AG04450 (cell line): ENCODE results near the gene ZPLD1. TPM values are rescaled to one million over a fixed set of nuclear protein-coding genes. Genes with fewer than 3 reads are reported as not detected.

Experiments
- CTCF ChIA-PET: fragments of 300-600, 350-600 bp; formaldehyde crosslinking; extraction: SDS; loops from one replicate; lab custom pipeline; 2022; ENCODE audit warnings: antibody characterized with exemption, inconsistent platforms; lab: Charles Lee
- POLR2A ChIA-PET: fragments of 350-600 bp; formaldehyde crosslinking; extraction: SDS; loops from one replicate; lab custom pipeline; 2021; ENCODE audit warnings: antibody characterized with exemption, inconsistent platforms; lab: Yijun Ruan, JAX
- DNase-seq: peaks from one replicate; pipeline ENCODE4 v3.0.0-alpha.2; 2011; ENCODE audit warnings: low read depth, low spot score
- H3K27ac ChIP-seq: one replicate; pipeline ENCODE4 v1.5.1; 2012; ENCODE audit warnings: low read depth, low read length, control low read depth
- H3K27me3 ChIP-seq: one replicate; pipeline ENCODE4 v1.6.0; 2012; ENCODE audit warnings: low read length; ENCODE audit not compliant: control insufficient read depth, insufficient read depth
- H3K4me3 ChIP-seq: 2 replicates; pipeline ENCODE4 v1.5.1; 2011; ENCODE audit warnings: mild to moderate bottlenecking, low read depth, low read length, control low read depth
- H3K9me3 ChIP-seq: 2 replicates; pipeline ENCODE4 v1.5.1; 2012; ENCODE audit warnings: low read length; ENCODE audit not compliant: control insufficient read depth, insufficient read depth
- polyA plus RNA-seq: library from polyadenylated mRNA; depleted of rRNA; stranded (reverse); fragments of >200 nt; gene quantifications from 2 replicates; pipeline ENCODE4 v1.2.3, GENCODE V29; 2011
- TF ChIP-seq, protein P1 (sequence below): IDR thresholded peaks from 2 replicates; pipeline ENCODE4 v1.5.1; 2011; ENCODE audit warnings: low read depth, low read length, control low read depth, inconsistent platforms

ZPLD1 gene
- polyA plus RNA-seq, 1 experiment = 0.02 TPM

DNA sequence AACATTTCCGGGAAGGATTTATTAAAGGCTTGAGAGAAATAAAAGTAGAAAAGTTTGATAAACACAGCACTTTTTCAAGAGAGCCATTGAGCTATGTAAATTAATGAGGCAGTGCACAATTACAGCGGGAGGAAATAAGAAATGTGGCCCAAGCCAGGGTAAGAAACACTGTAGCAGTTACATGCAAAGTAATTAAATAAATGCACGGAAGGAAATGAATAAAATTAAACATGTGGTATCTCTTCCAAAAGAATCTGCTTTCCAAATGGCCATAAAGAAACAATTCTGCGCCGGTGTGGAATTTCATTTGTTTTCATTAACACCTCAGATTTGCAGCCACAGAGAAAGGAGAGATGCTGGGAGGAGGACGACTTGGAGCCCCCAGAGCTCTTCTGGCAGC is 35.3 kb downstream of the ZPLD1 start:
- ChIA-PET POLR2A (no interaction called here), CTCF (interaction anchor here (0.7 to 1.7 kb wide), 3 partner anchors 9 to 507 kb away, joined by 3 to 7 read pairs (median 4); no protein-coding TSS in a partner anchor)
- H3K4me3 ChIP-seq = no peak overlapping the region
- H3K9me3 ChIP-seq = no peaks in the 10 kb centered on the region
- H3K27me3 ChIP-seq = no peaks in the 10 kb centered on the region
- H3K27ac ChIP-seq = no peak overlapping the region
- no peak for DNase-seq
- TF ChIP-seq, protein P1, sequence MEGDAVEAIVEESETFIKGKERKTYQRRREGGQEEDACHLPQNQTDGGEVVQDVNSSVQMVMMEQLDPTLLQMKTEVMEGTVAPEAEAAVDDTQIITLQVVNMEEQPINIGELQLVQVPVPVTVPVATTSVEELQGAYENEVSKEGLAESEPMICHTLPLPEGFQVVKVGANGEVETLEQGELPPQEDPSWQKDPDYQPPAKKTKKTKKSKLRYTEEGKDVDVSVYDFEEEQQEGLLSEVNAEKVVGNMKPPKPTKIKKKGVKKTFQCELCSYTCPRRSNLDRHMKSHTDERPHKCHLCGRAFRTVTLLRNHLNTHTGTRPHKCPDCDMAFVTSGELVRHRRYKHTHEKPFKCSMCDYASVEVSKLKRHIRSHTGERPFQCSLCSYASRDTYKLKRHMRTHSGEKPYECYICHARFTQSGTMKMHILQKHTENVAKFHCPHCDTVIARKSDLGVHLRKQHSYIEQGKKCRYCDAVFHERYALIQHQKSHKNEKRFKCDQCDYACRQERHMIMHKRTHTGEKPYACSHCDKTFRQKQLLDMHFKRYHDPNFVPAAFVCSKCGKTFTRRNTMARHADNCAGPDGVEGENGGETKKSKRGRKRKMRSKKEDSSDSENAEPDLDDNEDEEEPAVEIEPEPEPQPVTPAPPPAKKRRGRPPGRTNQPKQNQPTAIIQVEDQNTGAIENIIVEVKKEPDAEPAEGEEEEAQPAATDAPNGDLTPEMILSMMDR = no peak

DNA sequence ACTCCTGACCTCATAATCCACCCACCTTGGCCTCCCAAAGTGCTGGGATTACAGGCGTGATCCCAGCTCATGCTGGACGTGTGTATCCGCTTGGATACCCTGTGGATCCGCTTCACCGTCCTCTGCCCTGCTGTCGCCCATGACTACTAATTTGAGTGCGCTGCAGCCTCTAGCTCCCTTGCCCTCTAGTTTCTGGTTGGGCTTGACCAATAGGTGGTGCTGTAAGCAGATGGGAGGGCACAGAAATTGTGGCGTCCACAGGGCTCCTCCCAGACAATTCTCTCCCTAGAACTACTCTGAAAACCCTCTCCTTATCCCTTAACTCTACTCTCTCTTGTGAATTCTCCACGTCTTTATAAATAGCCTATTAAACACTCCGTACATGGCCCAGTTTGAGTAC is 36.2 kb downstream of the ZPLD1 start:
- DNase-seq = no peak
- Histone ChIP-seq H3K9me3 (no peaks in the 10 kb centered on the region), H3K4me3 (no peak overlapping the region), H3K27ac (no peak overlapping the region), H3K27me3 (no peaks in the 10 kb centered on the region)
- POLR2A ChIA-PET = no interaction called here
- CTCF ChIA-PET = interaction anchor here (1.3 kb wide), 1 partner anchor 8 kb away, joined by 3 read pairs; no protein-coding TSS in a partner anchor
- TF ChIP-seq, protein P1 = no peak

DNA sequence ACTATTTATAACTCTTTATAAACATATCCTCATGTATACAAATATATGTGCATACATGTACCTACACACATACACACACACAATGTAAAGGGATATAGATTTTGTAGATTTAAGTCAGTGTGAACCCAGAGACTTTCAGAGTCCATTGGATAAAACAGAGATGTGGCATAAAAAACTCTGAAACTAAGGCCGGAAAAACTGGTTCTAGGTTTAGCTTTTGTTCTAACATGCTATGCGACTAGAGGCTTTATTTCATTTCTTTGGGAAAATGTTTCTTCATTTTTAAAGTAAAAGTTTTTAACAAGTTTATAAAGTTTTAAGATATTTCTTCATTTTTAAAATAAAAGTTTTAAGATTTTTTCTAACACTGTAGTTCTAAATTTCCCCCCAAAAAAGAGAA is 36.7 kb downstream of the ZPLD1 start:
- H3K9me3 ChIP-seq = no peaks in the 10 kb centered on the region
- H3K27ac ChIP-seq = no peak overlapping the region
- ChIA-PET POLR2A (no interaction called here), CTCF (no interaction called here)
- no peak for DNase-seq
- no peak overlapping the region for H3K4me3 ChIP-seq
- H3K27me3 ChIP-seq = no peaks in the 10 kb centered on the region
- TF ChIP-seq, protein P1 = no peak

DNA sequence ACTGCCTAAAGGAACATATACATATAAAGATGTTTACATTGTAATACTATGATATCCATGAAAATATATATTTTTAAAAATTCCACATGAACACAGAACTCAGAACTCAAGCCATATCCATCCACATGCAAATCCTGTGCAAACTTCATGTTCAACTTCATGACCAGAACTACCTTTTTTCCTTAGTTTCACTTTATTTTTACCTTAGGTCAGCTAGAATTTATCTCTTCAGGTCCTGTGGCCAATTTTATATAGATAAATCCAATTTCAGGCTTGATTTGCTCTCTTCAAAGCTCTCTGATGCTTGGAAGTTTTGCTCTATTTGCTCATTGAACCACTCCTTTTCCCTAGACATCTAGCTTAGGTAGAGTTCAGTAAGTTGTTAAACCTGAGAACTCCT is 38.8 kb downstream of the ZPLD1 start:
- Histone ChIP-seq H3K27ac (no peak overlapping the region), H3K9me3 (no peaks in the 10 kb centered on the region), H3K27me3 (no peaks in the 10 kb centered on the region), H3K4me3 (no peak overlapping the region)
- POLR2A ChIA-PET = no interaction called here
- CTCF ChIA-PET = no interaction called here
- no peak for DNase-seq
- TF ChIP-seq, protein P1 = no peak

DNA sequence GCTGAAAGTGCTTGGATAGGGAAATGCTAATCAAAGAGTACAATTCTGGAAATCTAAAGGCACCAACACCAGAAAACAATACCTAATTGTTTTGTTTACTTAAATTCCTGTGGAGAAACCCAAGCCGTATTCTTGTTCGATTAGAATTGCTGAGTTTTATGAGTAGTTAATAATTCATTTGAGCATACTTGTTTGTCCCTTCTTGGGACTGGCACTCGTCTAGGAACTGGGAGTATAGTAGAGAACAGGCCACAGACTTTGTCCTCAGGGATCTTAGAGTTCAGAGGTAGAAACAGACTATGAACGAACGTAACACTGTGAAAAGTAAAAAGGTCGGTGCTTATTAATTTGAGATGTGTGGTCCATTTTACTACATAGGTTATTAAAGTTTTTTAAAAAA is 39.4 kb downstream of the ZPLD1 start:
- ChIA-PET CTCF (no interaction called here), POLR2A (no interaction called here)
- DNase-seq = no peak
- Histone ChIP-seq H3K27ac (no peak overlapping the region), H3K4me3 (no peak overlapping the region), H3K27me3 (no peaks in the 10 kb centered on the region), H3K9me3 (no peaks in the 10 kb centered on the region)
- TF ChIP-seq, protein P1 = no peak
